HepG2 (cell line): Measurements from ENCODE around the gene POU6F2. TPM values are rescaled to one million over a fixed set of nuclear protein-coding genes. Genes with fewer than 3 reads are reported as not detected.

Experiments used
- ATAC-seq: fragments of 200-7000 bp; cut with Tn5 transposase; 3 replicates; pipeline ENCODE4 v1.9.1; 2020; ENCODE audit warnings: mild to moderate bottlenecking, moderate library complexity
- BruUV-seq: library from RNA; stranded (reverse); fragments of 400-500 nt; replicated peaks from 2 replicates; lab custom pipeline; 2021; lab: Mats Ljungman, UMichigan
- CTCF ChIA-PET: fragments of 300-600 bp; formaldehyde crosslinking; extraction: SDS; loops from one replicate; lab custom pipeline; 2021; ENCODE audit warnings: low total read pairs, inconsistent platforms, low intra/inter-chr PET ratio; lab: Yijun Ruan, JAX
- POLR2A ChIA-PET: fragments of 350-600 bp; sonication (Branson Sonifier 250); formaldehyde crosslinking; loops from one replicate; lab custom pipeline; 2020; ENCODE audit warnings: antibody characterized with exemption, inconsistent platforms; lab: Yijun Ruan, JAX
- DNase-seq: peaks from one replicate; pipeline ENCODE4 v3.0.0-alpha.2; 2015; ENCODE audit warnings: low spot score
- FAIRE-seq: peaks from 3 replicates; lab custom pipeline; 2011; peaks lifted over from hg19 to GRCh38; lab: Jason Lieb, UNC
- H2AFZ ChIP-seq: one replicate; pipeline ENCODE4 v1.6.1; 2011; ENCODE audit warnings: low read length, inconsistent platforms
- H3K27ac ChIP-seq: fragments of 300-600 bp; 3 replicates; pipeline ENCODE4 v1.8.0; 2011; ENCODE audit warnings: mixed run types, mild to moderate bottlenecking, mixed read lengths, low read length, inconsistent platforms; ENCODE audit not compliant: insufficient read depth; ENCODE audit errors: extremely low read length
- H3K27me3 ChIP-seq, 2 experiments: fragments of 200-600 bp in 1 of 2; 2 replicates in 1 of 2; 3 replicates in 1 of 2; pipeline versions ENCODE4 v1.6.0 to v1.8.0; 2011; ENCODE audit warnings: low read length in 2 of 2, mild to moderate bottlenecking in 2 of 2, moderate library complexity in 2 of 2, inconsistent platforms in 1 of 2; ENCODE audit not compliant: insufficient read depth in 2 of 2, control insufficient read depth in 1 of 2
- H3K36me3 ChIP-seq, 2 experiments: fragments of 200-600 bp in 1 of 2; replicated peaks in 1 of 2; 2 replicates in 1 of 2; 3 replicates in 1 of 2; pipeline versions ENCODE4 v1.5.1 to v1.8.0; 2011; ENCODE audit warnings: low read length in 2 of 2, inconsistent platforms in 1 of 2; ENCODE audit not compliant: insufficient read depth in 2 of 2, control insufficient read depth in 1 of 2
- H3K4me1 ChIP-seq: 2 replicates; pipeline ENCODE4 v1.5.1; 2012; ENCODE audit warnings: low read length, inconsistent platforms; ENCODE audit not compliant: insufficient read depth
- H3K4me2 ChIP-seq: 2 replicates; pipeline ENCODE4 v1.6.0; 2011; ENCODE audit warnings: low read depth, low read length, inconsistent platforms
- H3K4me3 ChIP-seq, 3 experiments: fragments of 200-600 bp in 1 of 3; sonication (generic), shearing (Covaris generic) in 1 of 3; replicated peaks in 1 of 3; 2 replicates each; pipeline ENCODE4 v1.5.1; 2011 to 2016; ENCODE audit warnings: low read length in 3 of 3, inconsistent platforms in 2 of 3, low read depth in 2 of 3, mild to moderate bottlenecking in 2 of 3, control low read depth in 1 of 3, mixed read lengths in 1 of 3; ENCODE audit not compliant: insufficient read depth in 1 of 3
- H3K79me2 ChIP-seq: one replicate; pipeline ENCODE4 v1.6.1; 2011; ENCODE audit warnings: low read length, inconsistent platforms; ENCODE audit not compliant: insufficient read depth
- H3K9ac ChIP-seq: 2 replicates; pipeline ENCODE4 v1.6.0; 2011; ENCODE audit warnings: mild to moderate bottlenecking, low read depth, low read length, inconsistent platforms; ENCODE audit not compliant: insufficient read depth
- H3K9me3 ChIP-seq: 2 replicates; pipeline ENCODE4 v1.5.1; 2012; ENCODE audit warnings: mild to moderate bottlenecking, low read length
- H4K20me1 ChIP-seq: 2 replicates; pipeline ENCODE4 v1.6.0; 2011; ENCODE audit warnings: inconsistent platforms, mild to moderate bottlenecking, low read length, moderate library complexity; ENCODE audit not compliant: insufficient read depth
- ATF3 ChIP-seq: sonication (generic); formaldehyde crosslinking; IDR thresholded peaks from 2 replicates; pipeline ENCODE4 v1.4.0; 2020; ENCODE audit warnings: missing genetic modification reagents
- CBX5 ChIP-seq: sonication (generic); formaldehyde crosslinking; IDR thresholded peaks from 2 replicates; pipeline ENCODE4 v1.4.0; 2020; ENCODE audit warnings: missing genetic modification reagents, borderline replicate concordance
- DDIT3 ChIP-seq: sonication (generic); formaldehyde crosslinking; IDR thresholded peaks from 2 replicates; pipeline ENCODE4 v1.4.0; 2020; ENCODE audit warnings: mild to moderate bottlenecking, missing genetic modification reagents
- HES4 ChIP-seq: sonication (generic); formaldehyde crosslinking; IDR thresholded peaks from 2 replicates; pipeline ENCODE4 v1.9.0; 2021; ENCODE audit warnings: mild to moderate bottlenecking, missing genetic modification reagents, borderline replicate concordance
- JUNB ChIP-seq: sonication (generic); formaldehyde crosslinking; IDR thresholded peaks from 2 replicates; pipeline ENCODE4 v1.8.0; 2022; ENCODE audit warnings: missing genetic modification reagents, mild to moderate bottlenecking, borderline replicate concordance
- KAT7 ChIP-seq: IDR thresholded peaks from 2 replicates; pipeline ENCODE4 v1.6.1; 2018; ENCODE audit warnings: borderline replicate concordance, missing compliant biosample characterization
- KDM4B ChIP-seq: sonication (generic); formaldehyde crosslinking; IDR thresholded peaks from 2 replicates; pipeline ENCODE4 v1.4.0; 2020; ENCODE audit warnings: missing genetic modification reagents
- MAF1 ChIP-seq: sonication (generic); formaldehyde crosslinking; IDR thresholded peaks from 2 replicates; pipeline ENCODE4 v1.5.0; 2020; ENCODE audit warnings: missing genetic modification reagents, borderline replicate concordance
- MAFK ChIP-seq, 2 experiments: IDR thresholded peaks in 1 of 2; conservative IDR thresholded peaks in 1 of 2; 2 replicates each; pipeline ENCODE4 v1.6.1; 2011; ENCODE audit warnings: improper control_type of control experiment in 2 of 2, low read length in 2 of 2
- NRL ChIP-seq: sonication (generic); formaldehyde crosslinking; IDR thresholded peaks from 2 replicates; pipeline ENCODE4 v1.5.0; 2020; ENCODE audit warnings: missing genetic modification reagents, mild to moderate bottlenecking, moderate library complexity, borderline replicate concordance
- PAXIP1 ChIP-seq: sonication (generic); formaldehyde crosslinking; conservative IDR thresholded peaks from 2 replicates; pipeline ENCODE4 v1.4.0; 2020; ENCODE audit warnings: mild to moderate bottlenecking, missing genetic modification reagents, moderate library complexity
- RNF219 ChIP-seq: sonication (generic); formaldehyde crosslinking; IDR thresholded peaks from 2 replicates; pipeline ENCODE4 v1.5.0; 2020; ENCODE audit warnings: mild to moderate bottlenecking, missing genetic modification reagents
- SALL1 ChIP-seq: sonication (generic); formaldehyde crosslinking; IDR thresholded peaks from 2 replicates; pipeline ENCODE4 v1.8.0; 2022; ENCODE audit warnings: mild to moderate bottlenecking, missing genetic modification reagents
- SIN3B ChIP-seq: fragments of 150-350 bp; IDR thresholded peaks from 2 replicates; pipeline ENCODE4 v1.6.1; 2014; ENCODE audit warnings: low read length
- SUZ12 ChIP-seq: fragments of 150-350 bp; IDR thresholded peaks from 2 replicates; pipeline ENCODE4 v1.6.1; 2014; ENCODE audit warnings: low read depth, low read length
- TBP ChIP-seq: sonication (generic); formaldehyde crosslinking; IDR thresholded peaks from 2 replicates; pipeline ENCODE4 v1.5.0; 2020; ENCODE audit warnings: missing genetic modification reagents
- ZBTB44 ChIP-seq: sonication (generic); formaldehyde crosslinking; IDR thresholded peaks from 2 replicates; pipeline ENCODE4 v1.4.0; 2020; ENCODE audit warnings: missing genetic modification reagents
- ZNF7 ChIP-seq: IDR thresholded peaks from 2 replicates; pipeline ENCODE4 v1.6.1; 2016; ENCODE audit warnings: missing biosample characterization, missing genetic modification reagents
- WGBS: methylation state at CpG from one replicate; pipeline ENCODE4 v1.1.6; 2017; ENCODE audit warnings: low lambda C conversion rate; 5-methylcytosine and 5-hydroxymethylcytosine counted together
- in situ Hi-C: cut with HindIII; loops from 2 replicates; pipeline ENCODE4 v1.10.0; 2017; ENCODE audit warnings: low pct_unique_long_range_greater_than_20kb; ENCODE audit not compliant: extremely low pct_ligation_motif_present
- intact Hi-C: fragments of 100-400 bp; cut with micrococcal nuclease; formaldehyde crosslinking; loops from one replicate; pipeline ENCODE4 v1.10.0; 2022; ENCODE audit not compliant: unreplicated experiment
- polyA plus RNA-seq, 8 experiments: library from polyadenylated mRNA; depleted of rRNA in 3 of 8; stranded (reverse) in 7 of 8; unstranded in 1 of 8; fragments of >200 nt; fragmentation: Illumina TruSeq in 4 of 8; extraction: Trizol in 4 of 8; gene quantifications; 2 replicates each; pipeline versions ENCODE4 v1.2.1 to v1.2.3, GENCODE V29; 2011 to 2016; ENCODE audit warnings: low read depth in 4 of 8, missing spikeins in 1 of 8, mixed read lengths in 1 of 8; ENCODE audit not compliant: insufficient read depth in 1 of 8
- total RNA-seq, 5 experiments: library from RNA; depleted of rRNA; stranded (reverse); fragments of >200 nt; fragmentation: Illumina TruSeq; extraction: Trizol; gene quantifications; 2 replicates each; pipeline ENCODE4 v1.2.3, GENCODE V29; 2016; ENCODE audit warnings: low read depth in 1 of 5

POU6F2 gene
- total and polyA plus RNA-seq, 2 of the 13 experiments (the other 11 are each of a cell fraction or from before 2014, with no cell fraction given): not detected

GRCh38 chr7:39145935-39146334, 168.2 kb downstream of the POU6F2 start (continued):
- no peak for TF ChIP-seq CBX5 (CRISPR knock-in tag)
- no peak for TF ChIP-seq MAF1
- TF ChIP-seq HES4 (CRISPR knock-in tag): no peak
- no peak for TF ChIP-seq RNF219 (CRISPR knock-in tag)
- TF ChIP-seq KDM4B: no peak

- POLR2A ChIA-PET: no interaction called here
- no peak for FAIRE-seq
- TF ChIP-seq MAFK (conservative IDR thresholded peaks at IDR 0.05 in 1 of 2, IDR thresholded peaks at IDR 0.05 in 1 of 2; ENCODE audit: low read length in 2 of 2): no peak
- no peak for TF ChIP-seq ZBTB44 (CRISPR knock-in tag)
- TF ChIP-seq TBP (CRISPR knock-in tag): no peak
- TF ChIP-seq ATF3 (CRISPR knock-in tag): no peak
- no peak for TF ChIP-seq DDIT3 (CRISPR knock-in tag)
- no peak for TF ChIP-seq JUNB (CRISPR knock-in tag)
- TF ChIP-seq SUZ12: no peak
- TF ChIP-seq PAXIP1 (CRISPR knock-in tag): no peak
- TF ChIP-seq KAT7: no peak
- no peak for TF ChIP-seq NRL
- TF ChIP-seq SALL1 (CRISPR knock-in tag): no peak
- TF ChIP-seq ZNF7: no peak
- no peak for TF ChIP-seq SIN3B
Observed at GRCh38 chr7:39152701-39153100, 175.0 kb downstream of the POU6F2 start.

More at GRCh38 chr7:39152701-39153100, 175.0 kb downstream of the POU6F2 start:
- 25% methylated on average over 4 of the region's 4 CpGs for WGBS
- Histone ChIP-seq H3K9me3 (no peaks in the 10 kb centered on the region), H3K9ac (no peak overlapping the region), H3K79me2 (no peaks in the 10 kb centered on the region), H3K27ac (no peak overlapping the region), H2AFZ (no peak overlapping the region), H3K4me3 (no peak overlapping the region), H4K20me1 (no peaks in the 10 kb centered on the region), H3K36me3 (no peaks in the 10 kb centered on the region), H3K4me1 (no peaks in the 10 kb centered on the region), H3K27me3 (no peaks in the 10 kb centered on the region), H3K4me2 (no peak overlapping the region)
- DNase-seq: no peak
- CTCF ChIA-PET: no interaction called here
- BruUV-seq: no TSS peak
- in situ Hi-C loops: no loop called here
- intact Hi-C loops: no loop called here
- no peak for ATAC-seq
